Keratinocyte (primary cell): ENCODE measurements around the gene PTTG1IP2. TPM values are rescaled to one million over a fixed set of nuclear protein-coding genes. Genes with fewer than 3 reads are reported as not detected.

Experiments used
- DNase-seq: peaks from one replicate; pipeline ENCODE4 v3.0.0-alpha.2; 2011; ENCODE audit warnings: low read depth, missing footprints, low spot score
- FAIRE-seq: peaks from 2 replicates; lab custom pipeline; 2011; peaks lifted over from hg19 to GRCh38; lab: Jason Lieb, UNC
- H2AFZ ChIP-seq: 2 replicates; pipeline ENCODE4 v1.6.0; 2012; ENCODE audit warnings: low read length, control low read depth, inconsistent platforms; ENCODE audit not compliant: control insufficient read depth
- H3K27ac ChIP-seq: 2 replicates; pipeline ENCODE4 v1.5.1; 2011; ENCODE audit warnings: low read length; ENCODE audit not compliant: control insufficient read depth, insufficient read depth
- H3K27me3 ChIP-seq: 3 replicates; pipeline ENCODE4 v1.6.0; 2011; ENCODE audit warnings: low read length; ENCODE audit not compliant: control insufficient read depth, insufficient read depth; ENCODE audit errors: extremely low read depth
- H3K36me3 ChIP-seq, 2 experiments: 2 replicates in 1 of 2; 3 replicates in 1 of 2; pipeline ENCODE4 v1.5.1; 2011; ENCODE audit warnings: low read length in 2 of 2, mild to moderate bottlenecking in 1 of 2; ENCODE audit not compliant: control insufficient read depth in 2 of 2, insufficient read depth in 2 of 2; ENCODE audit errors: extremely low read depth in 1 of 2
- H3K4me1 ChIP-seq: 3 replicates; pipeline ENCODE4 v1.5.1; 2011; ENCODE audit warnings: low read length; ENCODE audit not compliant: control insufficient read depth, insufficient read depth; ENCODE audit errors: extremely low read depth
- H3K4me2 ChIP-seq: 3 replicates; pipeline ENCODE4 v1.6.0; 2011; ENCODE audit warnings: low read depth, low read length; ENCODE audit not compliant: control insufficient read depth, insufficient read depth; ENCODE audit errors: extremely low read depth
- H3K4me3 ChIP-seq, 3 experiments: fragments of 200-600 bp in 1 of 3; sonication (generic) in 1 of 3; 2 replicates in 2 of 3; 3 replicates in 1 of 3; pipeline ENCODE4 v1.5.1; 2011 to 2016; ENCODE audit warnings: low read length in 3 of 3, mild to moderate bottlenecking in 3 of 3, control low read depth in 2 of 3, inconsistent platforms in 1 of 3, low read depth in 1 of 3, mixed read lengths in 1 of 3, mixed run types in 1 of 3, moderate library complexity in 1 of 3; ENCODE audit not compliant: control insufficient read depth in 2 of 3, insufficient read depth in 2 of 3; ENCODE audit errors: extremely low read depth in 1 of 3
- H3K79me2 ChIP-seq: 2 replicates; pipeline ENCODE4 v1.6.0; 2012; ENCODE audit warnings: low read length; ENCODE audit not compliant: control insufficient read depth, insufficient read depth
- H3K9ac ChIP-seq: 3 replicates; pipeline ENCODE4 v1.6.0; 2011; ENCODE audit warnings: low read length; ENCODE audit not compliant: control insufficient read depth, insufficient read depth; ENCODE audit errors: extremely low read depth
- H3K9me1 ChIP-seq: 3 replicates; pipeline ENCODE4 v1.6.0; 2011; ENCODE audit warnings: low read length; ENCODE audit not compliant: control insufficient read depth, insufficient read depth; ENCODE audit errors: extremely low read depth
- H3K9me3 ChIP-seq: 2 replicates; pipeline ENCODE4 v1.5.1; 2012; ENCODE audit warnings: low read depth, low read length; ENCODE audit not compliant: control insufficient read depth
- H4K20me1 ChIP-seq: 3 replicates; pipeline ENCODE4 v1.6.0; 2011; ENCODE audit warnings: low read length; ENCODE audit not compliant: control insufficient read depth, insufficient read depth; ENCODE audit errors: extremely low read depth
- CTCF ChIP-seq, 3 experiments: IDR thresholded peaks in 1 of 3; conservative IDR thresholded peaks in 1 of 3; optimal IDR thresholded peaks in 1 of 3; 2 replicates in 2 of 3; 3 replicates in 1 of 3; pipeline versions ENCODE3 to v1.5.1; 2011; ENCODE audit warnings: low read length in 3 of 3, mild to moderate bottlenecking in 3 of 3, moderate library complexity in 2 of 3, control low read depth in 1 of 3, inconsistent platforms in 1 of 3; ENCODE audit not compliant: insufficient read depth in 2 of 3; ENCODE audit errors: extremely low read depth in 1 of 3
- EZH2 ChIP-seq: IDR thresholded peaks from one replicate; pipeline ENCODE4 v1.6.1; 2012; ENCODE audit warnings: inconsistent platforms, mild to moderate bottlenecking, low read length, moderate library complexity
- dilution Hi-C: fragments of 300-500 bp; cut with MboI; formaldehyde crosslinking; loops from one replicate; pipeline ENCODE4 v1.7.0; 2020; ENCODE audit warnings: low sequenced_read_pairs; ENCODE audit not compliant: extremely low pct_ligation_motif_present
- polyA plus RNA-seq, 5 experiments: library from polyadenylated mRNA; depleted of rRNA in 3 of 5; stranded (reverse) in 3 of 5; stranded (forward) in 1 of 5; unstranded in 1 of 5; fragments of >200 nt; gene quantifications; 1 replicate in 1 of 5; 2 replicates in 3 of 5; 3 replicates in 1 of 5; pipeline versions ENCODE4 v1.2.1 to v1.2.3, GENCODE V29; 2011 to 2012; ENCODE audit warnings: missing spikeins in 2 of 5, low read depth in 1 of 5, low replicate concordance in 1 of 5

PTTG1IP2 gene
- polyA plus RNA-seq, 1 donor (not counting 4 experiments of a cell fraction or from before 2014, with no cell fraction given), result not detected

GRCh38 chr7:90540406-90540805 is 71.0 kb downstream of the PTTG1IP2 start:
- DNase-seq (no peak), FAIRE-seq (no peak)
- Histone ChIP-seq H3K9me1 (no peaks in the 10 kb centered on the region), H3K4me1 (no peaks in the 10 kb centered on the region), H3K79me2 (no peaks in the 10 kb centered on the region), H3K9ac (no peak overlapping the region), H3K27ac (no peak overlapping the region), H2AFZ (no peak overlapping the region), H3K27me3 (peaks cover 3% of the 10 kb centered on the region), H3K4me3 (no peak overlapping the region), H3K36me3 (no peaks in the 10 kb centered on the region), H3K4me2 (no peak overlapping the region), H3K9me3 (no peaks in the 10 kb centered on the region), H4K20me1 (no peaks in the 10 kb centered on the region)
- TF ChIP-seq CTCF (optimal IDR thresholded peaks at IDR 0.05 in 1 of 3, IDR thresholded peaks at IDR 0.05 in 1 of 3, conservative IDR thresholded peaks at IDR 0.05 in 1 of 3; ENCODE audit: extremely low read depth in 1 of 3, insufficient read depth in 2 of 3, low read length in 3 of 3), result no peak
- TF ChIP-seq EZH2, result no peak
- dilution Hi-C loops, result no loop called here

DNA sequence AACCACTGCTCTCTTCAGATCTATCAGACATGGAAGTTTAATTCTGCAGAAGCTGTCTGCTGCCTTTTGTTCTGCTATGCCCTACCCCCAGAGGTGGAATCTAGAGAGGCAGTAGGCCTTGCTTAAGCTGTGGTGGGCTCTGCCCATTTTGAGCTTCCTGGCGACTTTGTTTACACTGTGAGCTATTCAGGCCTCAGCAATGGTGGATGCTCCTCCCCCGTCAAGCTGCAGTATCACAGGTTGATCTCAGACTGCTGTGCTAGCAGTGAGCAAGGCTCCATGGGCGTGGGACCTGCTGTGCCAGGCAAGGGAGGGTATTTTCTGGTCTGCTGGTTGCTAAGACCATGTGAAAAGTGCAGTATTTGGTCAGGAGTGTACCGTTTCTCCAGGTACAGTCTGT is 81.6 kb downstream of the PTTG1IP2 start:
- H3K9ac ChIP-seq, result no peak overlapping the region
- H3K36me3 ChIP-seq, result no peaks in the 10 kb centered on the region
- H3K27me3 ChIP-seq, result no peaks in the 10 kb centered on the region
- H3K4me2 ChIP-seq, result no peak overlapping the region
- H3K27ac ChIP-seq, result no peak overlapping the region
- FAIRE-seq, result no peak
- H3K4me3 ChIP-seq, result no peak overlapping the region
- no peak overlapping the region for H2AFZ ChIP-seq
- no peaks in the 10 kb centered on the region for H3K9me3 ChIP-seq
- dilution Hi-C loops, result no loop called here
- H4K20me1 ChIP-seq, result no peaks in the 10 kb centered on the region
- no peaks in the 10 kb centered on the region for H3K9me1 ChIP-seq
- no peaks in the 10 kb centered on the region for H3K4me1 ChIP-seq
- DNase-seq, result no peak
- TF ChIP-seq CTCF (optimal IDR thresholded peaks at IDR 0.05 in 1 of 3, IDR thresholded peaks at IDR 0.05 in 1 of 3, conservative IDR thresholded peaks at IDR 0.05 in 1 of 3; ENCODE audit: extremely low read depth in 1 of 3, insufficient read depth in 2 of 3, low read length in 3 of 3) (no peak), EZH2 (no peak)
- H3K79me2 ChIP-seq, result no peaks in the 10 kb centered on the region
